Duodenal mucosa (tissue), 2 donors: Measurements from ENCODE around the gene RPS10.
"Not testable (repeated sequence)": the region's sequence is repeated elsewhere in the genome, so short reads cannot be mapped to it uniquely, and the experiment has no call there.

Source experiments
- H3K27ac ChIP-seq: one replicate; pipeline ENCODE4 v1.7.0; 2013; ENCODE audit warnings: low read depth, low read length
- H3K27me3 ChIP-seq, 2 donors: one replicate each; pipeline ENCODE4 v1.7.0; 2013; ENCODE audit warnings: low read length in 2 of 2, control low read depth in 1 of 2; ENCODE audit not compliant: insufficient read depth in 2 of 2, control insufficient read depth in 1 of 2
- H3K36me3 ChIP-seq, 2 donors: one replicate each; pipeline ENCODE4 v1.7.0; 2013; ENCODE audit warnings: low read length in 2 of 2, control low read depth in 1 of 2; ENCODE audit not compliant: insufficient read depth in 2 of 2, control insufficient read depth in 1 of 2
- H3K4me1 ChIP-seq, 2 donors: one replicate each; pipeline ENCODE4 v1.7.0; 2013; ENCODE audit warnings: low read length in 2 of 2, control low read depth in 1 of 2; ENCODE audit not compliant: insufficient read depth in 2 of 2, control insufficient read depth in 1 of 2
- H3K4me3 ChIP-seq, 2 donors: one replicate each; pipeline ENCODE4 v1.7.0; 2013; ENCODE audit warnings: low read length in 2 of 2, low read depth in 1 of 2
- H3K9ac ChIP-seq, 2 donors: one replicate each; pipeline ENCODE4 v1.7.0; 2013; ENCODE audit warnings: low read length in 2 of 2, low read depth in 1 of 2
- H3K9me3 ChIP-seq, 2 donors: one replicate each; pipeline ENCODE4 v1.7.0; 2013; ENCODE audit warnings: low read length in 2 of 2, control low read depth in 1 of 2; ENCODE audit not compliant: control insufficient read depth in 1 of 2

The RPS10 gene

GRCh38 chr6:34385793-34386195 lies 40.1 kb downstream of the RPS10 start:
- Histone ChIP-seq H3K27ac (no peak overlapping the region), H3K9me3 (no peaks in the 10 kb centered on the region), H3K27me3 (no peaks in the 10 kb centered on the region), H3K36me3 (no peaks in the 10 kb centered on the region), H3K4me3 (no peak overlapping the region), H3K9ac (no peak overlapping the region), H3K4me1 (peaks cover 22% of the 10 kb centered on the region in 2 donors)

- Histone ChIP-seq H3K27ac (no peak overlapping the region), H3K36me3 (no peaks in the 10 kb centered on the region), H3K27me3 (no peaks in the 10 kb centered on the region), H3K4me1 (peaks cover 18 to 19% of the 10 kb centered on the region in 2 donors), H3K9ac (no peak overlapping the region), H3K9me3 (no peaks in the 10 kb centered on the region), H3K4me3 (no peak overlapping the region)
These were observed 41.3 kb downstream of the RPS10 start for GRCh38 chr6:34384321-34385153.

GRCh38 chr6:34383656-34384320 lies 42.1 kb downstream of the RPS10 start:
- H3K9me3 ChIP-seq, result no peaks in the 10 kb centered on the region
- peak overlapping the region; percentile 25 for H3K27ac ChIP-seq
- no peaks in the 10 kb centered on the region for H3K36me3 ChIP-seq
- peaks cover 18 to 19% of the 10 kb centered on the region in 2 donors for H3K4me1 ChIP-seq
- H3K4me3 ChIP-seq, result no peak overlapping the region
- H3K27me3 ChIP-seq, result no peaks in the 10 kb centered on the region
- no peak overlapping the region for H3K9ac ChIP-seq

- Histone ChIP-seq H3K9me3 (no peaks in the 10 kb centered on the region), H3K4me3 (no peak overlapping the region), H3K4me1 (peaks cover 18 to 19% of the 10 kb centered on the region in 2 donors), H3K27me3 (no peaks in the 10 kb centered on the region), H3K27ac (peak overlapping the region; percentile 25), H3K9ac (no peak overlapping the region), H3K36me3 (no peaks in the 10 kb centered on the region)
These were observed 42.7 kb downstream of the RPS10 start for GRCh38 chr6:34383161-34383631.

GRCh38 chr6:34381081-34381480 lies 44.8 kb downstream of the RPS10 start:
- H3K27me3 ChIP-seq, result no peaks in the 10 kb centered on the region
- peaks cover 13 to 15% of the 10 kb centered on the region in 2 donors for H3K4me1 ChIP-seq
- H3K27ac ChIP-seq, result no peak overlapping the region
- H3K9ac ChIP-seq, result no peak overlapping the region
- no peaks in the 10 kb centered on the region for H3K36me3 ChIP-seq
- no peak overlapping the region for H3K4me3 ChIP-seq
- no peaks in the 10 kb centered on the region for H3K9me3 ChIP-seq

- H3K4me1 ChIP-seq, result no peaks in the 10 kb centered on the region
These were observed 47.4 kb downstream of the RPS10 start for GRCh38 chr6:34378470-34378869.

GRCh38 chr6:34377984-34378383 lies 47.9 kb downstream of the RPS10 start:
- no peaks in the 10 kb centered on the region for H3K27me3 ChIP-seq
- no peaks in the 10 kb centered on the region for H3K4me1 ChIP-seq
- H3K36me3 ChIP-seq, result no peaks in the 10 kb centered on the region
- no peak overlapping the region for H3K27ac ChIP-seq
- no peaks in the 10 kb centered on the region for H3K9me3 ChIP-seq
- no peak overlapping the region for H3K4me3 ChIP-seq
- no peak overlapping the region for H3K9ac ChIP-seq

More at GRCh38 chr6:34378470-34378869, 47.4 kb downstream of the RPS10 start:
- Histone ChIP-seq H3K36me3 (no peaks in the 10 kb centered on the region), H3K9me3 (no peaks in the 10 kb centered on the region), H3K9ac (no peak overlapping the region), H3K27me3 (no peaks in the 10 kb centered on the region), H3K4me3 (no peak overlapping the region), H3K27ac (no peak overlapping the region)

- not testable (repeated sequence) for H3K9me3 ChIP-seq, H3K9ac ChIP-seq, H3K36me3 ChIP-seq, H3K4me3 ChIP-seq, H3K4me1 ChIP-seq, H3K27ac ChIP-seq, H3K27me3 ChIP-seq
These were observed 48.3 kb downstream of the RPS10 start for GRCh38 chr6:34377571-34377970.

- Histone ChIP-seq H3K9ac (no peak overlapping the region), H3K27ac (no peak overlapping the region), H3K4me1 (no peaks in the 10 kb centered on the region), H3K36me3 (no peaks in the 10 kb centered on the region), H3K9me3 (no peaks in the 10 kb centered on the region), H3K27me3 (no peaks in the 10 kb centered on the region), H3K4me3 (no peak overlapping the region)
These were observed 50.0 kb downstream of the RPS10 start for GRCh38 chr6:34375833-34376232.

GRCh38 chr6:34374508-34374907 lies 51.4 kb downstream of the RPS10 start:
- H3K27ac ChIP-seq, result no peak overlapping the region

More at GRCh38 chr6:34374508-34374907, 51.4 kb downstream of the RPS10 start:
- H3K9ac ChIP-seq, result no peak overlapping the region
- no peak overlapping the region for H3K4me3 ChIP-seq
- H3K27me3 ChIP-seq, result no peaks in the 10 kb centered on the region
- no peaks in the 10 kb centered on the region for H3K9me3 ChIP-seq
- no peaks in the 10 kb centered on the region for H3K36me3 ChIP-seq
- H3K4me1 ChIP-seq, result no peaks in the 10 kb centered on the region
